Measurements from ENCODE around the gene HLA-DRB1. TPM values are rescaled to one million over a fixed set of nuclear protein-coding genes. Genes with fewer than 3 reads are reported as not detected.
"Not testable (repeated sequence)": the region's sequence is repeated elsewhere in the genome, so short reads cannot be mapped to it uniquely, and the experiment has no call there.

Gene HLA-DRB1
- total RNA-seq, 1 donor from 2014 or later = 20.7 TPM

DNA sequence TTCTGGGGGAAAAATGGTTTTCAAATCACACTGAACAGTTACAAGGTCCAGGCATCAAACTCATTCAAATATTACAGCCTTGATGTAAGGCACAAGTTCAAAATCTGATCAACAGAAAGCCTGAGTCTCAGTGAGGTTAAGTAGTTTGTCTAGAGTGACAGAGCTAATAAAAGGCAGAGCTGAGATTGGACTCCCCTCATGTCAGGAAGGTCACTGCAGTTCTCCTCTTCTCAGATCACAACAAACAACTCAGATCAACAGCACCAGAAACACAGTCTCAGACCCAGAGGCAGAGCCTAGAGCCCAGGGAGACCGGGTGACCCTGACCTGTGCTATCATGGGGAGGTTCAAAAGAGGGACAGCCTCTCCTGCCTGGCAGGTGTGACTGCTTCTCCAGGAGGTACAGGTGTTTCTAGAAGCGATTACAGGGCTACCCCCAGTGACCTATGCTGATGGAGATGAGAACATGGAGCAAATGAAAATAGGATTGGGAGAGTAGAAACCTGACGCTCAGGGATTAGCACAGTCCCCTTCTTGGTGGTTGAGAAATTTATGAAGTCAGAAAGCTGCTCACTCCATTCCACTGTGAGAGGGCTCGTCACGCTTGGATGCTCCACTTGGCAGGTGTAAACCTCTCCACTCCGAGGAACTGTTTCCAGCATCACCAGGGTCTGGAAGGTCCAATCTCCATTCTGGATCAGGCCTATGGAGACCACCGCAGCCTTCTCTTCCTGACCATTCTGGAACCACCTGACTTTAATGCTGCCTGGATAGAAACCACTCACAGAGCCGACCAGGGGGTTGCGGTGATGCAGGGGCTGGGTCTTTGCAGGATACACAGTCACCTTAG, 35.3 kb downstream of the HLA-DRB1 start:
- DNase-seq = no peak

DNA sequence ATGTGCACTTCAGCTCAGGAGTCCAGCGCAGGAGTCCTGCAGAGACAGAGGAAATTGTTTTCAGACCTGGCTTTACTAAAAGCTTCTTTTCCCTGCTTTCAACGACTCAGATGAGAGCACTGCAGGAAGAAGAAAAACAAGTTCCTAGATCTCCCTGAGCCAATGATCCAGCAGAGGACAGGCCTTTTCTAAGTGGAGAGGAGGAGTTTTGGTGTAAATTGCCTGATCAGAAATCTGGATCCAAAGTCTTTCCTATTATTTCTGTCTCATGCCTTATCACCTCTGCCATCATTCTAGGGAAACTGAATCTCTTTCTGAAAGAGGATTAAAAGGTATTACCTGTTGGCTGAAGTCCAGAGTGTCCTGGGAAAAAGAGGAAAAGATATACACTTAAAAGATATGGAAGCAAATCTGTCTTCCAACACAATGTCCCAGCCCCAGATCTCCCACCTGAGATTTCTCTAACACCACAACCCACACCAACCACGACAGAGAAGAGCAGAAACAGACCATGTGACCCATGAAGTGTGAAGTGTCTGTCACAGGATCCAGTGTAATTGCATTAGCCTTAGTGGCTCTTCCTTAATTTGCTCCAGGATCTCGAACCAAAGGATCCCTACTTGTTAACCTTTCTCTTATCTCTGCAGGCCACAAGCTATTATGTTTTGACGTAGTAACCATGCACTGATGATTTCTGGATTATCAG, 36.5 kb downstream of the HLA-DRB1 start:
- no peak for DNase-seq

DNA sequence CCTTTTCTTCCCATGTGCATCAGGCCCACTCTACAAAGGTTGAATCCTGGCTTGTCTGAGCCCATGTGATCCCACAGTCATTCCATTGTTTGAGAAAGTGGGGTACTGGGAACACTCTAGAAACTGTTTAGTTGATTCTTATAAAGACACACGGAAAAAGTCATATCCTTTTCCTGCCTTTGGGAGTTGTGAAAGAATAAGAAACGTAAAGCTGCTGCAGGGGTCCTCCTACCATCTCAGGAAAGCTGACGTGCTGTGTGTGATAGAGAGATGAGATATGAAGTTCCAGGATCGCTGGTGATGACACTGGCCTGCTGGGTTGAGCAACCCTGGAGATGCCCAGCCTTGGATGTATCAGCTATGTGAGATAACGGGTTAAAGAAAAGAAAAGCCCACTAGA, 38.2 kb downstream of the HLA-DRB1 start:
- DNase-seq = no peak

DNA sequence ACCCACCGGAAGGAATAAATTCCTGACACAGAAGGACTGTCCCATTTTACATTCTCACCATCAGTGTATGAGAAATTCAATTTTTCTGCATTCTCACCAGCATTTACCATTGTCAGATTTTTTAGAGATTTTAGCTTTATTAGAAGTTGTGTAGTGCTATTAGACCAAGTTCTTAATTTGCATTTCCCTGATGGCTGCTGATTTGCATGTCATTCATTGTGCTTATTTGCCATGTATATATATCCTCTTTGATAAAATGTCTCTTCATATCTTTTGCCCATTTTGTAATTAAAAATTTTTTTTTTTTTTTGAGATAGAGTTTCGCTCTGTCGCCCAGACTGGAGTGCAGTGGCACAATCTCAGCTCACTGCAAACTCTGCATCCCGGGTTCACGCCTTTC, 49.8 kb downstream of the HLA-DRB1 start:
- DNase-seq = no peak

DNA sequence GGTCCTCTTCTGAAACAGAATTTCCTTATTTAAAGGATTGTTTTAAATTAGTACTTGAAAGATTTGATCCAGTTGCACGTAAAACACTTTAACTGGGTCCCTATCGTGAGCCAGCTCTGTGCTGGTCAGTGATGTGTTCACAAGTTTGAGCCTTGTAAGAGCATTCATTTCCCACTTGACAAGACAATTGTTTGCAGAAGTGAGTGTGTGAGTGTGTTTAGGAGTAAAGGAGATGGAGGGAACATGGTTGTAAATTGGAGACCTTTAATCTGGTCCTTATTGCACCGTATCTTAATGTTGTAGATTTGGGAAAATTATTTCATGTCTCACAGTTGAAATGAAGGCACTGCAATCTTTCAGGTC, 59.2 kb downstream of the HLA-DRB1 start:
- not testable (repeated sequence) for DNase-seq

DNA sequence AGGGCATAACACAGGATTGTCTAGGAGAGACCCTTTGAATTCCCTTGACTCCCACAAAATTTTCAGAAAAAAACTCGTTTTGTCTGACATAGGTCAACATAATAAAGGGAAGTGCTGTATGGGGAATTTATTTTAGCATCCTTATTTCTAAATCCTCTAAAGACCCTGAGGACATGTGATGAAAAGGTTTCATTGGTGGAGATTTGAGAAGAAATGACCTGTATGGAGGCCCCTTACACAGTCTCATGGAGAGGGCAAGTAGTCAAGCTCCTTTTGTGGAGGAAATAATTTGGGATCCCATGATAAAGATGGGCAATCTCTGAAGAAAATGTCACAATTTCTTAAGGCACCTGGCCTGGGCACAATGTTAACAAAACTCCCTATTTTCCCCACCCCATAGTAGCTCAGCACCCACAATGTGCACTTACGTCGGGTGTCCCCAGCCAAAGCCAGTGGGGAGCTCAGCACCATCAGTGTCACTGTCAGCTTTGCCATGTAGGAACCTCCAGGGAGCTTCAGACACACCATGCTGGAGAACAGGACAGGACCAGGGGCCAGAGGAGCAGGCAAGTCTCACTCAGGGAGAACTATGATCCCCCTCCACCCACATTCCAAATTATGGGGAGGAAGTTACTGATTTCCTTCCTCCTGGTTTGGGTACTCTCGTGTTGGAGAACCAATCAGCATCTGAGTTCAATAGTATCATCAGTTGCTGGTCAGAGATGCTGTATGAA, 59.8 kb downstream of the HLA-DRB1 start, which contains the start of gene HLA-DRB5:
TSS of gene HLA-DRB5 (minus strand) at position 591 of the 734 bp plus-strand sequence. CDS start at position 528, 63 bp downstream.
- DNase-seq = no peak

Small RNA genes within 50 kb of the gene (small RNA-seq; reads per million reads assigned to genes)
- gene RNU1-61P (ENCODE audit: low replicate concordance) = not detected

Other genes starting within 250 kb of the HLA-DRB1 start
- not detected for gene TSBP1, start 217.9 kb downstream of the HLA-DRB1 start, total RNA-seq
- not detected for gene BTNL2, start 182.7 kb downstream of the HLA-DRB1 start, total RNA-seq
- gene HLA-DRA, start 150.0 kb downstream of the HLA-DRB1 start, total RNA-seq = 92.8 TPM
- gene HLA-DRB5, start 59.6 kb downstream of the HLA-DRB1 start, total RNA-seq = 0.79 TPM
- 3.2 TPM for gene HLA-DQA1, start 47.6 kb upstream of the HLA-DRB1 start, total RNA-seq
- gene HLA-DQB1, start 76.8 kb upstream of the HLA-DRB1 start, total RNA-seq = 0.69 TPM
- gene HLA-DQA2, start 151.5 kb upstream of the HLA-DRB1 start, total RNA-seq = 0.99 TPM
- 6.4 TPM for gene HLA-DQB2, start 173.7 kb upstream of the HLA-DRB1 start, total RNA-seq
- 0.69 TPM for gene HLA-DOB, start 227.2 kb upstream of the HLA-DRB1 start, total RNA-seq
- 11.0 TPM for gene TAP2, start 248.9 kb upstream of the HLA-DRB1 start, total RNA-seq